Measurements from ENCODE around the gene WDR37. TPM values are rescaled to one million over a fixed set of nuclear protein-coding genes. Genes with fewer than 3 reads are reported as not detected.

Gene WDR37
- polyA plus RNA-seq, 1 of the 3 experiments (the other 2 are of a cell fraction): 11.9 TPM

- no peaks in the 10 kb centered on the region for H3K36me3 ChIP-seq (replicated peaks in 1 of 2; ENCODE audit: control insufficient read depth in 1 of 2, insufficient read depth in 2 of 2, low read length in 1 of 2)
- H3K9me3 ChIP-seq: no peaks in the 10 kb centered on the region
- H3K27ac ChIP-seq (ENCODE audit: low read depth in 2 of 2, low read length in 1 of 2): no peak overlapping the region
- no peaks in the 10 kb centered on the region for H3K9me2 ChIP-seq
- H3K4me3 ChIP-seq (ENCODE audit: low read depth in 2 of 2, low read length in 1 of 2): no peak overlapping the region
- WGBS (ENCODE audit: low lambda C conversion rate): 52% methylated on average over 8 of the region's 9 CpGs
- ChIA-PET CTCF (no interaction called here), POLR2A (interaction anchor here (0.6 kb wide), 1 partner anchor 68 kb away, joined by 3 read pairs; no protein-coding TSS in a partner anchor)
- H3K9ac ChIP-seq: no peak overlapping the region
- H3K27me3 ChIP-seq (ENCODE audit: insufficient read depth): no peaks in the 10 kb centered on the region
- DNase-seq: no peak
- no peaks in the 10 kb centered on the region for H3F3A ChIP-seq (replicated peaks; ENCODE audit: insufficient read depth)
- H3K4me1 ChIP-seq (ENCODE audit: control insufficient read depth in 1 of 2, insufficient read depth in 2 of 2, low read depth in 1 of 2, low read length in 1 of 2): no peaks in the 10 kb centered on the region
- H4K20me1 ChIP-seq (ENCODE audit: insufficient read depth): no peaks in the 10 kb centered on the region
- TF ChIP-seq REST (IDR thresholded peaks at IDR 0.05; ENCODE audit: low read depth, low read length) (no peak), RFX5 (IDR thresholded peaks at IDR 0.05; ENCODE audit: low read length) (no peak), MAX (IDR thresholded peaks at IDR 0.05; ENCODE audit: low read depth) (no peak), TEAD4 (IDR thresholded peaks at IDR 0.05; ENCODE audit: borderline replicate concordance, insufficient read depth) (no peak), JUND (IDR thresholded peaks at IDR 0.05) (no peak), RCOR1 (IDR thresholded peaks at IDR 0.05; ENCODE audit: low read length) (no peak), RAD21 (IDR thresholded peaks at IDR 0.05; ENCODE audit: low read length) (no peak), CHD2 (IDR thresholded peaks at IDR 0.05; ENCODE audit: low read length, partially characterized antibody) (no peak), PBX3 (IDR thresholded peaks at IDR 0.05) (no peak), FOSL2 (IDR thresholded peaks at IDR 0.05; ENCODE audit: borderline replicate concordance, low read depth) (no peak), MXI1 (IDR thresholded peaks at IDR 0.05; ENCODE audit: low read depth, low read length) (no peak), USF1 (IDR thresholded peaks at IDR 0.05; ENCODE audit: borderline replicate concordance, low read depth) (no peak), GATA2 (CRISPR knock-in tag; IDR thresholded peaks at IDR 0.05) (no peak), NFIC (IDR thresholded peaks at IDR 0.05; ENCODE audit: borderline replicate concordance) (no peak), FOXJ3 (CRISPR knock-in tag; IDR thresholded peaks at IDR 0.05) (no peak), USF2 (IDR thresholded peaks at IDR 0.05; ENCODE audit: borderline replicate concordance, low read depth, low read length) (no peak), NRF1 (IDR thresholded peaks at IDR 0.05; ENCODE audit: low read depth, low read length) (no peak), FOXM1 (IDR thresholded peaks at IDR 0.05; ENCODE audit: low read depth) (no peak)
- no peak overlapping the region for H2AFZ ChIP-seq (ENCODE audit: low read depth)
- no peak overlapping the region for H3K4me2 ChIP-seq
- no peaks in the 10 kb centered on the region for H3K79me2 ChIP-seq (ENCODE audit: insufficient read depth)
Observed at GRCh38 chr10:1166828-1167275, 110.7 kb downstream of the WDR37 start.
